Measurements from ENCODE around the gene ANKUB1.

DNA sequence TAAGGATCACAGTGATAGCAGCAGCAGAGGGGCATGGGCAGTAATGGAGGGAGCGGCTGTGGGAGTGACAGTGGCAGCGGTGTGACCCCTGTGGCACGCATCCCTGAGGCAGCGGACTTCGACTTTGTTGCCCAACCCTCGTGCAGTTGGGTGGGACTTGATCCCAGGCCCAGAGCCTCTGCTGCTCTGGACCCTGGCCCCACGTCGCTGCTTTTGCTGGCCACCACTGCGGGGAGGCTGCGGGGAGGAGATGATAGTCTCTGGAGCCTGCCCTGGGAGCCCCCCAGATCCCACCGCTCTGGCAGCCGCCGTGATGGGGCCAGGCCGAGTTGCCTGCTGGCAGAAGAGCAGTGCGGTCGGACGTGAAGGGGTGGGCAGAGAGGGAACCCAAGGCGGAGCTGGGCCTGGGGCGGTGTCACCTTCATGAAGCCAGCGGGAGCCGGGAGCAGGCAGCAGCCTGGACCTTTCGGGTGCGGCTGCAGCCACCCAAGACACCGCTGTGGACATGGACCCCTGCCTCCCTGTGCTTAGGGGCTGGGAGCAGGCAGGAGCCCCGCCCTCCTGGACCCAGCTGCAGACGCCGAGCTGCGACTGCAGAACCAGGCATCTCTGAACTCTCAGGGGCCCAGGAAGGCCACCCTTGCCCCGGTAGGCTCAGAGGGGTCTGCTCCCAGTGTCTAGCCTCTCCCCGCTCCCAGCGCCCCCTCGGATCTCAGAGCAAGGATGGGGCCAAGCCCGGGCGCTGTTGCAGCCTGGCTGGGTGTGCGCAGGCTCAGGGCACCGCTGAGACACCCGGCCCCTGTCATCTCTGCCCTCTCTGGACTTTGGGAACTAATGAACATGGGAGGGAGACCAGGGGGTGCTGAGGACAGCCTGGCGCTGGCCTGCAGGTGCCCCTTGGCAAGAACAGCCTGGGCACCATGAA is 78.4 kb downstream of the ANKUB1 start:
- TF ChIP-seq, protein P1, sequence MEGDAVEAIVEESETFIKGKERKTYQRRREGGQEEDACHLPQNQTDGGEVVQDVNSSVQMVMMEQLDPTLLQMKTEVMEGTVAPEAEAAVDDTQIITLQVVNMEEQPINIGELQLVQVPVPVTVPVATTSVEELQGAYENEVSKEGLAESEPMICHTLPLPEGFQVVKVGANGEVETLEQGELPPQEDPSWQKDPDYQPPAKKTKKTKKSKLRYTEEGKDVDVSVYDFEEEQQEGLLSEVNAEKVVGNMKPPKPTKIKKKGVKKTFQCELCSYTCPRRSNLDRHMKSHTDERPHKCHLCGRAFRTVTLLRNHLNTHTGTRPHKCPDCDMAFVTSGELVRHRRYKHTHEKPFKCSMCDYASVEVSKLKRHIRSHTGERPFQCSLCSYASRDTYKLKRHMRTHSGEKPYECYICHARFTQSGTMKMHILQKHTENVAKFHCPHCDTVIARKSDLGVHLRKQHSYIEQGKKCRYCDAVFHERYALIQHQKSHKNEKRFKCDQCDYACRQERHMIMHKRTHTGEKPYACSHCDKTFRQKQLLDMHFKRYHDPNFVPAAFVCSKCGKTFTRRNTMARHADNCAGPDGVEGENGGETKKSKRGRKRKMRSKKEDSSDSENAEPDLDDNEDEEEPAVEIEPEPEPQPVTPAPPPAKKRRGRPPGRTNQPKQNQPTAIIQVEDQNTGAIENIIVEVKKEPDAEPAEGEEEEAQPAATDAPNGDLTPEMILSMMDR (IDR thresholded peaks at IDR 0.05) = no peak
- TF ChIP-seq POLR2A (IDR thresholded peaks at IDR 0.05) = no peak

Data from thyroid gland (tissue), 4 donors.